22Rv1 (cell line): Measurements from ENCODE around the gene SOAT2.

Experiments used
- H3K27ac ChIP-seq: fragments of 450-650 bp; 2 replicates; pipeline ENCODE4 v1.5.1; 2017
- ZFX ChIP-seq: fragments of 450-650 bp; IDR thresholded peaks from 2 replicates; pipeline ENCODE4 v1.6.1; 2017; ENCODE audit warnings: antibody characterized with exemption, borderline replicate concordance
- TF ChIP-seq, protein P1 (sequence below): fragments of 450-650 bp; IDR thresholded peaks from 2 replicates; pipeline ENCODE4 v1.5.1; 2017; ENCODE audit warnings: mild to moderate bottlenecking

The SOAT2 gene

DNA sequence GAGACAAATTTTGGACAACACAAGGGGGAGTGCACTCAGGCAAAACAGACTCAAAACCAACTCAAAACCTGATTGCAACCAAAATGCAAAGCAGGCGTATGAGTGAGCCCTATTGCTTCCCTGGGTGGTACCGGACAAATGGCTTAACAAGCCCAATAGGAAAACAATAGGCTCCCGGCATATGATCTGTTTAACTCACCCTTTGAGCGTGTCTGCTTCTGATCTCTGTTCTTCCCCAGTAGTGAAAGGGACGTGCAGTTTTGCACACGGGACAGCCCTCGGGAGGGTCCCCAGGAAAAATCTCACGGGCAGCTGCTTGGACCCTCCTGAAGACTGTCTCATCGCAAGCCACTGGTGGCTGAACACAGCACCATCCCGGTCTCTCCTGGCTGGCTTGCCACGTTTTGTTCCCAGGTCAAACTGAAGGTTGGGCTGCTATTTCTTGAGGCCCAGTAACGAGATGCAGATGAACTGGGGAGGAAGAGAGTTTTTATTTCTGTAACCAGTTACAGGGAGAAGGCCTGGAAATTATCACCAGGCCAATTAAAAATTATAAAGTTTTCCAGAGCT is 9.9 kb downstream of the SOAT2 start:
- no peak overlapping the region for H3K27ac ChIP-seq
- TF ChIP-seq, protein P1, sequence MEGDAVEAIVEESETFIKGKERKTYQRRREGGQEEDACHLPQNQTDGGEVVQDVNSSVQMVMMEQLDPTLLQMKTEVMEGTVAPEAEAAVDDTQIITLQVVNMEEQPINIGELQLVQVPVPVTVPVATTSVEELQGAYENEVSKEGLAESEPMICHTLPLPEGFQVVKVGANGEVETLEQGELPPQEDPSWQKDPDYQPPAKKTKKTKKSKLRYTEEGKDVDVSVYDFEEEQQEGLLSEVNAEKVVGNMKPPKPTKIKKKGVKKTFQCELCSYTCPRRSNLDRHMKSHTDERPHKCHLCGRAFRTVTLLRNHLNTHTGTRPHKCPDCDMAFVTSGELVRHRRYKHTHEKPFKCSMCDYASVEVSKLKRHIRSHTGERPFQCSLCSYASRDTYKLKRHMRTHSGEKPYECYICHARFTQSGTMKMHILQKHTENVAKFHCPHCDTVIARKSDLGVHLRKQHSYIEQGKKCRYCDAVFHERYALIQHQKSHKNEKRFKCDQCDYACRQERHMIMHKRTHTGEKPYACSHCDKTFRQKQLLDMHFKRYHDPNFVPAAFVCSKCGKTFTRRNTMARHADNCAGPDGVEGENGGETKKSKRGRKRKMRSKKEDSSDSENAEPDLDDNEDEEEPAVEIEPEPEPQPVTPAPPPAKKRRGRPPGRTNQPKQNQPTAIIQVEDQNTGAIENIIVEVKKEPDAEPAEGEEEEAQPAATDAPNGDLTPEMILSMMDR: no peak
- no peak for TF ChIP-seq ZFX

DNA sequence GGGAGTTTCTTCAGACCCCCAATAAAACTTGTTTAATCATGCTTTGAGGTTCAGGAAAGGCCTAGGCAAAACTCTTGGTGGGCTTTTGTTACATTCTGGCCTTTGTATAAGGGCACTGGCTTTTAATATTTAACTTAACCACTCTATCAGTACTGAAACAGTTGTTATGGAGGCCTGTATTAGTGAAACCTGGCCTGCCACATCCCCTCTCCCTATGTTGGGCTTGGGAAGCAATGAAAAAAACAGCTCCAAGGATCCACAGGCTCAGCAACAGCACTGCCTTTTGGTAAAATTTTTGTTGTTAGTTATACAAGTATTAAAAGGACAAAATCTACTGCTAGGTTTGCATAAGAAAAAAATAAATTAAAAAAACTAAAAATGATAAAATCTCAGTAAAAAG is 10.7 kb downstream of the SOAT2 start:
- no peak overlapping the region for H3K27ac ChIP-seq
- TF ChIP-seq, protein P1: no peak
- TF ChIP-seq ZFX: no peak

DNA sequence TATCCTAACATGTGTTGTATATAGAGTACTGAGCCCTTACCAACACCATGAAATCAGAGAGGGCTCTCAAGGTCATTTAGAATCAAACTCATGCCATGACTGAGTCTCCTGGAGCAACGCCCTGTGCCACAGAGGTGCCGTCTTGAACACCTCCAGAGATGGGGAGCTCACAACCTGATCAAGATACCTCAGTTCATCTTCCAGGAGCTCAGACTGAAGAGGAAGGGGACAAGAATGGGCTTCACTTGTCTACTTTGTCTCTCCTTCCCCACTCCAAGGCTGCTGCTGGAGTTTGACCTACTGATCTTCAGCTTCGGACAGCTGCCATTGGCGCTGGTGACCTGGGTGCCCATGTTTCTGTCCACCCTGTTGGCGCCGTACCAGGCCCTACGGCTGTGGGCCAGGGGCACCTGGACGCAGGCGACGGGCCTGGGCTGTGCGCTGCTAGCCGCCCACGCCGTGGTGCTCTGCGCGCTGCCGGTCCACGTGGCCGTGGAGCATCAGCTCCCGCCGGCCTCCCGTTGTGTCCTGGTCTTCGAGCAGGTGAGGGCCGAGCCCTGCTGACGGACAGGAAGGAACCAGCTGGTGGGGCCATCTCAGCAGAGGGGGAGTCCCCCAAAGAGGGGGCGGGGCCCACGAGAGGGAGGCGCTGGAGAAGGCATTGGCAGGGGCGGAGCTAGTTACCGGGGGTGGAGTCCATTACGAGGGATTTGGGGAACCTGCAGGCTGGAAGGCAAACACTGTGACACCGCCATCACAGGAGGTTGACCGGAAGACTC is 12.0 kb downstream of the SOAT2 start:
- TF ChIP-seq, protein P1: no peak
- TF ChIP-seq ZFX: no peak

DNA sequence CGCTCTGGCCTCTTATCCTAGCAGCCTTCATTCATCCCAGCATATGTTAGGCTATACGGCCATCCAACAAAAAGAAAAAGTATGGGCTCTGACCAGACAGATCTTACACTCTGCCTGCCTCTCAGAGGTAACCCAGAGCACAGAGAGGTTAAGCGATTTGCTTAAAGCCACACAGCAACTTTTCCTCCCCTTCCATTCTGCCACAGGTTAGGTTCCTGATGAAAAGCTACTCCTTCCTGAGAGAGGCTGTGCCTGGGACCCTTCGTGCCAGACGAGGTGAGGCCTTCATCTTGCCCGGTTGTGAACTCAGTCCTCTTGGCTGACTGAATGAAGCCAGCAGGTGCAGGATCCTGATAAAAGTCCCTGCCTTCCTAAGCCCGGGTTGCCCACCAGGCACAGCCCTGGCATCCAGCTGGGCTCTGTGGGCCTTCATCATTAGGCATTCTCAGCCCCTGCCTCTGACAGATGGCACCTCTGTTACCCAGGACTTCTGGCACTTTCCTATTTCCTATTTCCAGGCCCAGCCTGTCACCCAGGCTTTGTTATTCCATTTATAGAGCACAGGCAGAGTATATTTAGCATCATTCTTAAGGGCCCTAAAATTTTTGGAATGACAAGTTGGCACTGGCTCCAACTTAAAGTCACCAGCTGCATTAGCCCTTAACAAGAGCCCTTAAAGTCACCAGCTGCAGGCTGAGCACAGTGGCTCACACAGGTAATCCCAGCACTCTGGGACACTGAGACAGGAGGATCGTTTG is 12.8 kb downstream of the SOAT2 start:
- TF ChIP-seq, protein P1: no peak
- no peak for TF ChIP-seq ZFX
- H3K27ac ChIP-seq: no peak overlapping the region

More for the DNA sequence above, 12.0 kb downstream of the SOAT2 start:
- no peak overlapping the region for H3K27ac ChIP-seq

DNA sequence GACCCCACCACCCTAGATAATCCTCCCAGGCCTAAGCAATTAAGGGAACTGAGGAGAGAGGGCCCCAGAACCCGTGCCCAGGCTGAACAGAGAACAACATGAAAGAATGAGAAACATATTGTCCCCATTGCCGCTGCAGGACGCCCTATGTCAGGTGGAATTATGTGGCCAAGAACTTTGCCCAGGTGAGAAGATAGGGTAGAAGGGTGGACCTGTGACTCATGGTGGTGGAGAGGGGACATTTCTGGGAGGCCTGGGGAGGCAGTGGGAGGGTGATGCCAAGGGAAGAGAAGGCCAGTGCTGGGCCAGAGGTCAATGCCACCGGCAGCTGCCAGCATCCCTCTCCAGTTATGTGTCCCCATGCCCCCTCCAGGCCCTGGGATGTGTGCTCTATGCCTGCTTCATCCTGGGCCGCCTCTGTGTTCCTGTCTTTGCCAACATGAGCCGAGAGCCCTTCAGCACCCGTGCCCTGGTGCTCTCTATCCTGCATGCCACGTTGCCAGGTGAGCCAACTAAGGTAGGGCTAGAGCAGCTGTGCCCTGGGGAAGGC is 15.5 kb downstream of the SOAT2 start:
- no peak overlapping the region for H3K27ac ChIP-seq
- TF ChIP-seq, protein P1: no peak
- TF ChIP-seq ZFX: no peak

DNA sequence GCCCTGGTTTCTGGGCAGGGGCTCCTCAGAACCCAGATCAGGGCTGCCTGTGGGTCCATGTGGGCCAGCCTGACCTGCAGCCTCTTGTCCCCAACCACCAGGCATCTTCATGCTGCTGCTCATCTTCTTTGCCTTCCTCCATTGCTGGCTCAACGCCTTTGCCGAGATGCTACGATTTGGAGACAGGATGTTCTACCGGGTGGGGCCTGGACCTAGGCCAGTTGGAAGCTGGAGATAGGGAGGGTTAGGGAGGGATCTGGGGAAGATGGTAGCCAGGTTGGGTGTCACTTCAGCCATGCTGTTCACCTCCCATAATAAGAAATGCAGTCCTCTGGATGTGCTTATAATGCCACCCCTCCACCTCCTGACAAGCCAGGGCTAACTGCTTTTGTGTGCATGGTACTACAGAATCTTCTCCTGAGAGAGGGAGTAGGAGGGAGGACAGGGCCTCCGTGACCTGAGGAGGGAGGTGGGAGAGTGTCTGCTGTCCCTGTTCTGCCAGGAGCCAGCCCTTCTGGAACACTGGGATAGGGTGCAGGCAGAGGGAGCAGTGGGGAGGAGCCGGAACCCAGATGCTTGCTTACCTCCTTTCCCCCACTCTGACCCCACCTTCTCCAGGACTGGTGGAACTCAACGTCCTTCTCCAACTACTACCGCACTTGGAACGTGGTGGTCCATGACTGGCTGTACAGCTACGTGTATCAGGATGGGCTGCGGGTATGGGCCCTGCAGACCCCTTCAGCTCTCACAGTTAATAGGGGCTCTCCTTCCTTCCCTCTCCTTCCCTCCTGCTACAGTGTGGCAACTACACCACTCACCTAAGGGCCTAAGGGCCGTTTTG is 17.6 kb downstream of the SOAT2 start:
- no peak overlapping the region for H3K27ac ChIP-seq
- TF ChIP-seq, protein P1: no peak
- TF ChIP-seq ZFX: no peak
